ENCODE results near the gene ST6GALNAC5.
A peak's percentile ranks its signal among the peaks of the same experiment; 100 is the strongest.
"Not testable (repeated sequence)": the region's sequence is repeated elsewhere in the genome, so short reads cannot be mapped to it uniquely, and the experiment has no call there.

The ST6GALNAC5 gene

GRCh38 chr1:76867342-76868130 lies at the start of gene ST6GALNAC5:
ST6GALNAC5 (plus strand) TSS chr1:76867480.
- H3K4me3 ChIP-seq (ENCODE audit: low read length): peak within 1 kb of the TSS; percentile 9
- no peak for TF ChIP-seq ZNF274 (IDR thresholded peaks at IDR 0.05; ENCODE audit: low read depth, low read length)

DNA sequence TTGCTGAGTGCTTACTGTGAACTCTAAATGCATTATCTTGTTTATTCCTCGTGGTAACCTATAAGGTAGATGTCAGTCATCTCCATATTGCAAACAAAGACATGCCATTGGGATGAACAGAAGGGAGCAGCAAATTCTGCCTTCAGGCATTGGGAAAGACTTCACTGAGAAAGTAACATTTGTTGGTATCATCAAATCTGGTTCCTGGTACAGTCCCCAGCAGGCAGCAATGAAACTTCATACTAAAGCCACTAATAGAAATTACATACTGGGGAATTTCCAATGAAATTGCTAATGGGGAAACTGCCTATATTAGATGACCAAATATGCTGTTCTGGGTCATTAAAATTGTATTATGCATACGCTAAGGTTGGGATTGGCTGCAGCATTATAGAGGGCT lies 47.3 kb upstream of the ST6GALNAC5 start:
- no peak for TF ChIP-seq ZNF274 (IDR thresholded peaks at IDR 0.05; ENCODE audit: low read depth, low read length)

GRCh38 chr1:76822961-76823360 lies 44.3 kb upstream of the ST6GALNAC5 start:
- H3K4me3 ChIP-seq (ENCODE audit: low read length): not testable (repeated sequence)

More for the DNA sequence above, 47.3 kb upstream of the ST6GALNAC5 start:
- no peak overlapping the region for H3K4me3 ChIP-seq (ENCODE audit: low read length)

- H3K4me3 ChIP-seq (ENCODE audit: low read length): no peak overlapping the region
- no peak for TF ChIP-seq ZNF274 (IDR thresholded peaks at IDR 0.05; ENCODE audit: low read depth, low read length)
Observed at GRCh38 chr1:76824106-76824505, 43.2 kb upstream of the ST6GALNAC5 start.

GRCh38 chr1:76826072-76826845 lies 41.0 kb upstream of the ST6GALNAC5 start:
- H3K4me3 ChIP-seq (ENCODE audit: low read length): no peak overlapping the region
- no peak for TF ChIP-seq ZNF274 (IDR thresholded peaks at IDR 0.05; ENCODE audit: low read depth, low read length)

GRCh38 chr1:76827066-76827465 lies 40.2 kb upstream of the ST6GALNAC5 start:
- no peak overlapping the region for H3K4me3 ChIP-seq (ENCODE audit: low read length)
- TF ChIP-seq ZNF274 (IDR thresholded peaks at IDR 0.05; ENCODE audit: low read depth, low read length): no peak

DNA sequence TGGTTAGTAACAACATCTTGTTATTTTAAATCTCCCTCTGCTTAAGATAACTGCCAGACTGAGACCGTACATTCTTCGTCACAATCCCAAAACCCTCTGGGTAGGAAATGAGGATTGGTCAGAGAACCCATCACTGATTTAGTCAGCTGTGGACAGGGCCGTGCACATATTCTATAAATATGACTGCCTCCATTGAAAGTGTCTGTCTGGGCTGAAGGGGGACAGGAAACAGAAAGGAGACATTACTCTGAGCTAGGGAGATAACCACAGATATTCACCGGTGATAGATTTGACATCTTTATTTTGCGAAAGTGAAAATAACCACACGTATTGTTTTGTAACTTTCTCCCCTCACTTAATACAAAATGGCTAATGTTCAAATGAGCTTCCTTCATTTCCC lies 36.9 kb upstream of the ST6GALNAC5 start:
- H3K4me3 ChIP-seq (ENCODE audit: low read length): no peak overlapping the region
- TF ChIP-seq ZNF274 (IDR thresholded peaks at IDR 0.05; ENCODE audit: low read depth, low read length): no peak

- no peak overlapping the region for H3K4me3 ChIP-seq (ENCODE audit: low read length)
Observed at GRCh38 chr1:76832521-76832920, 34.8 kb upstream of the ST6GALNAC5 start.

GRCh38 chr1:76833151-76833550 lies 34.1 kb upstream of the ST6GALNAC5 start:
- TF ChIP-seq ZNF274 (IDR thresholded peaks at IDR 0.05; ENCODE audit: low read depth, low read length): no peak
- H3K4me3 ChIP-seq (ENCODE audit: low read length): no peak overlapping the region

More at GRCh38 chr1:76832521-76832920, 34.8 kb upstream of the ST6GALNAC5 start:
- no peak for TF ChIP-seq ZNF274 (IDR thresholded peaks at IDR 0.05; ENCODE audit: low read depth, low read length)

- H3K4me3 ChIP-seq (ENCODE audit: low read length): no peak overlapping the region
- no peak for TF ChIP-seq ZNF274 (IDR thresholded peaks at IDR 0.05; ENCODE audit: low read depth, low read length)
Observed at GRCh38 chr1:76833856-76834255, 33.4 kb upstream of the ST6GALNAC5 start.

DNA sequence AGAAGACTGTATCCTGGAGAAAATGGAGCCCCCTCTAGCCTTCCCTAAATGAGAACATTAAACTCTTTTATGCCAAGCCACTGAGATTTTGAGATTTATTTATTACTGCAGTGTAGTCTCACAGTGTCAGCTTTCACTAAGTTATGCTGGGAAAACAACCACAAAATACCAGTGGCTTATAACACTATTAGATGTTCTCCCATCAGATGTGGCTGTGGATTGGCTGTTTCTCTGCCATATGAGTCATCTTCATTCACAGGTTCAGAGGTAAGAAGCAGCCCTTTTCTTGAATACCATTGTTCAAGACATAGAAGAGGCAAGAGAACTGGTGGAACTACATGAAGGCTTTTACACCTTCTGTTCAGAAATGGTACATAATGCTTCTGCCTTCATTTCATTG lies 32.1 kb upstream of the ST6GALNAC5 start:
- TF ChIP-seq ZNF274 (IDR thresholded peaks at IDR 0.05; ENCODE audit: low read depth, low read length): no peak
- H3K4me3 ChIP-seq (ENCODE audit: low read length): no peak overlapping the region

DNA sequence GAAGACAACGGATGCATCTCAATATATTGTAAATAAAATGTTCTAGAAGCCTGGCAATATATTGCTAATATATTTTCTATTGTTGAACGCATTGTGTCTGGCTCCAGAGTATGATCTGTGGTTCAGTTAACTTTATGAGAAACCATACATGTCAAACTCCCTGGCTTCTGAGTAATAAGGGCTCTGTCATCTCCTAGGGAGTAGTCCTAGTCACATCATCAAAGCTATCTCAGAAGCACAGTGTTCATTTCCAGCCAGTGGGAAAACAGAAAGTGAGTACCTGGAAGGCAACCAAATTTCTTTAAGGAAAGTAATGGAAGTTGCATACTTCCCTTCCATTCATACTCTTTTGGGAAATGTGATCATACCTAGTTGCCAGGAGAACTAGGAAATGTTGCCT lies 27.0 kb upstream of the ST6GALNAC5 start:
- H3K4me3 ChIP-seq (ENCODE audit: low read length): no peak overlapping the region
- TF ChIP-seq ZNF274 (IDR thresholded peaks at IDR 0.05; ENCODE audit: low read depth, low read length): no peak

DNA sequence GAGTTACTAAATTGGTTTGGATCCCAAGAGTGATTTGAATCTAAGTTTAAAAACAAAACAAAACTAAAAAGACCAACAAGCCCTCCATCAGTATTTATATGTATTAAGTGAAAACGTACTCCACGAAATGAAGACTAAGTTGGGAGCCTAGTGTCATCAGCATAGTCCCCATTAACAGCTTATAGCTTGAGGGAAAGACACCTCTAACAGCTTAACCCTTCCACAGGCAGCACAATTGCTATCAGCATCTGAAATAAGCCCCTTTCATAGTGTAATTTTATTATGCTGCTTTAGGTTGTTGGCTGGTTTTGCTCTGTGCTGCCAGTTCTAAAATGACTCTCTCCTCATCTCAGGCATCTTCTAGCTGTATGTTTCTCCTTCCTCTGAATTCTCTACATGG lies 25.8 kb upstream of the ST6GALNAC5 start:
- H3K4me3 ChIP-seq (ENCODE audit: low read length): no peak overlapping the region
- TF ChIP-seq ZNF274 (IDR thresholded peaks at IDR 0.05; ENCODE audit: low read depth, low read length): no peak

GRCh38 chr1:76843821-76844464 lies 23.3 kb upstream of the ST6GALNAC5 start:
- H3K4me3 ChIP-seq (ENCODE audit: low read length): no peak overlapping the region
- TF ChIP-seq ZNF274 (IDR thresholded peaks at IDR 0.05; ENCODE audit: low read depth, low read length): no peak

- TF ChIP-seq ZNF274 (IDR thresholded peaks at IDR 0.05; ENCODE audit: low read depth, low read length): no peak
- no peak overlapping the region for H3K4me3 ChIP-seq (ENCODE audit: low read length)
Observed at GRCh38 chr1:76854255-76854654, 13.0 kb upstream of the ST6GALNAC5 start.
